ENCODE results near the gene HSPA1B. TPM values are rescaled to one million over a fixed set of nuclear protein-coding genes. Genes with fewer than 3 reads are reported as not detected.
"Not testable (repeated sequence)": the region's sequence is repeated elsewhere in the genome, so short reads cannot be mapped to it uniquely, and the experiment has no call there.

Gene HSPA1B
- total RNA-seq, 1 experiment from 2014 or later = 85.1 TPM

GRCh38 chr6:31815025-31815838, 12.3 kb upstream of the HSPA1B start, which contains the start of the genes HSPA1A and HSPA1L:
HSPA1A (plus strand) TSS chr6:31815543; CDS start chr6:31815757, 214 bp downstream.
HSPA1L (minus strand) TSS chr6:31815283; CDS start chr6:31811972, 3,311 bp downstream.
- peak within 1 kb of the TSS; percentile 76 for H3K4me2 ChIP-seq (ENCODE audit: insufficient read depth, insufficient read length, low read length)
- H2BK15ac ChIP-seq (ENCODE audit: low read depth, low read length) = no peak within 1 kb of the TSS
- no peak within 1 kb of the TSS for H4K8ac ChIP-seq (replicated peaks; ENCODE audit: insufficient read length, low read depth, low read length)
- Mint-ChIP-seq H3K27ac (peak within 1 kb of the TSS; percentile 94 to 99 (median 99)), H3K9me3 (peaks cover 6 to 9% of the 10 kb centered on the region in 2 experiments), H3K4me1 (peaks cover 19 to 22% of the 10 kb centered on the region in 2 experiments), H3K27me3 (ENCODE audit: low read depth) (peaks cover 5% of the 10 kb centered on the region), H3K36me3 (ENCODE audit: insufficient read depth in 1 of 3, low read depth in 3 of 3) (peaks cover 3 to 10% (median 6%) of the 10 kb centered on the region in 3 experiments; a peak in 5 of 7 replicates), H3K4me3 (peak within 1 kb of the TSS; percentile 81 to 90)
- no peak for TF ChIP-seq CTCF (conservative IDR thresholded peaks at IDR 0.05)
- peaks cover 5% of the 10 kb centered on the region for H3K23me2 ChIP-seq (ENCODE audit: insufficient read length, low read depth, low read length, poor library complexity, severe bottlenecking)
- no peak within 1 kb of the TSS for H2BK20ac ChIP-seq (ENCODE audit: low read depth, low read length, poor library complexity, severe bottlenecking)
- H3K79me2 ChIP-seq (ENCODE audit: insufficient read depth, low read length) = no peaks in the 10 kb centered on the region
- H3K9me3 ChIP-seq (ENCODE audit: control insufficient read depth, low read depth, low read length) = no peaks in the 10 kb centered on the region
- no peaks in the 10 kb centered on the region for H4K20me1 ChIP-seq (ENCODE audit: control insufficient read depth, insufficient read depth, insufficient read length)
- no peaks in the 10 kb centered on the region; the same call in 1 of the 2 replicates for H3K4me1 ChIP-seq (ENCODE audit: insufficient read depth, low read length)
- DNase-seq = peak; percentile 100
- no peak within 1 kb of the TSS for H2AFZ ChIP-seq (ENCODE audit: low read length)
- no peak within 1 kb of the TSS for H4K5ac ChIP-seq (ENCODE audit: insufficient read length, low read depth, low read length)
- H3K14ac ChIP-seq (ENCODE audit: insufficient read depth, low read length) = peak within 1 kb of the TSS; percentile 37; the same call in 1 of the 2 replicates
- H3K4ac ChIP-seq (ENCODE audit: low read depth, low read length) = no peak within 1 kb of the TSS
- no peak within 1 kb of the TSS for H3K56ac ChIP-seq (ENCODE audit: insufficient read length, low read depth, low read length)
- WGBS (ENCODE audit: extremely low coverage, insufficient read length, low lambda C conversion rate) = no CpG with 5 or more reads among the region's 56 CpGs
- no peak within 1 kb of the TSS for H2AK5ac ChIP-seq (ENCODE audit: insufficient read length, low read length)
- H3T11ph ChIP-seq (ENCODE audit: low read length) = no peak within 1 kb of the TSS
- H3K23ac ChIP-seq (ENCODE audit: insufficient read length, low read depth, low read length) = no peak within 1 kb of the TSS
- no peak within 1 kb of the TSS for H3K27ac ChIP-seq (ENCODE audit: insufficient read length, low read depth, low read length)
- H3K79me1 ChIP-seq (ENCODE audit: insufficient read depth, low read depth, low read length, poor library complexity, severe bottlenecking) = no peaks in the 10 kb centered on the region
- no peak within 1 kb of the TSS for H3K9ac ChIP-seq (ENCODE audit: extremely low read depth, insufficient read length, low read length)
- no peak within 1 kb of the TSS for H2BK12ac ChIP-seq (ENCODE audit: insufficient read length, low read depth, low read length)
- no peaks in the 10 kb centered on the region for H3K27me3 ChIP-seq (ENCODE audit: insufficient read depth, low read length)
- no peak within 1 kb of the TSS for H2BK5ac ChIP-seq (ENCODE audit: insufficient read length, low read length)
- H4K91ac ChIP-seq (ENCODE audit: insufficient read length, low read depth, low read length) = no peak within 1 kb of the TSS
- peak within 1 kb of the TSS; percentile 66 for H3K18ac ChIP-seq (ENCODE audit: insufficient read length, low read depth, low read length)
- no peak within 1 kb of the TSS for H2BK120ac ChIP-seq (ENCODE audit: low read depth, low read length, poor library complexity, severe bottlenecking)

- not testable (repeated sequence) for H4K5ac ChIP-seq (ENCODE audit: insufficient read length, low read depth, low read length); DNase-seq; H3K27me3 Mint-ChIP-seq (ENCODE audit: low read depth); H3K9me3 ChIP-seq (ENCODE audit: control insufficient read depth, low read depth, low read length); H4K91ac ChIP-seq (ENCODE audit: insufficient read length, low read depth, low read length); H3K27ac Mint-ChIP-seq; H2BK120ac ChIP-seq (ENCODE audit: low read depth, low read length, poor library complexity, severe bottlenecking); H3K56ac ChIP-seq (ENCODE audit: insufficient read length, low read depth, low read length); H3K79me1 ChIP-seq (ENCODE audit: insufficient read depth, low read depth, low read length, poor library complexity, severe bottlenecking); H3K9me3 Mint-ChIP-seq; H3T11ph ChIP-seq (ENCODE audit: low read length); H3K18ac ChIP-seq (ENCODE audit: insufficient read length, low read depth, low read length); H2BK20ac ChIP-seq (ENCODE audit: low read depth, low read length, poor library complexity, severe bottlenecking); H2AFZ ChIP-seq (ENCODE audit: low read length); H4K20me1 ChIP-seq (ENCODE audit: control insufficient read depth, insufficient read depth, insufficient read length); H3K4ac ChIP-seq (ENCODE audit: low read depth, low read length); H3K23ac ChIP-seq (ENCODE audit: insufficient read length, low read depth, low read length); H3K4me1 ChIP-seq (ENCODE audit: insufficient read depth, low read length); H2BK12ac ChIP-seq (ENCODE audit: insufficient read length, low read depth, low read length); H3K9ac ChIP-seq (ENCODE audit: extremely low read depth, insufficient read length, low read length); H2BK15ac ChIP-seq (ENCODE audit: low read depth, low read length); H2AK5ac ChIP-seq (ENCODE audit: insufficient read length, low read length); H3K79me2 ChIP-seq (ENCODE audit: insufficient read depth, low read length); H4K8ac ChIP-seq (replicated peaks; ENCODE audit: insufficient read length, low read depth, low read length); H3K27ac ChIP-seq (ENCODE audit: insufficient read length, low read depth, low read length); H2BK5ac ChIP-seq (ENCODE audit: insufficient read length, low read length); H3K27me3 ChIP-seq (ENCODE audit: insufficient read depth, low read length); H3K14ac ChIP-seq (ENCODE audit: insufficient read depth, low read length)
- Histone ChIP-seq H3K23me2 (ENCODE audit: insufficient read length, low read depth, low read length, poor library complexity, severe bottlenecking) (peaks cover 16% of the 10 kb centered on the region), H3K4me2 (ENCODE audit: insufficient read depth, insufficient read length, low read length) (peak overlapping the region; percentile 28)
- H3K4me1 Mint-ChIP-seq = peaks cover 28 to 32% of the 10 kb centered on the region in 2 experiments
- H3K36me3 Mint-ChIP-seq (ENCODE audit: insufficient read depth in 1 of 3, low read depth in 3 of 3) = peaks cover 3 to 10% (median 6%) of the 10 kb centered on the region in 3 experiments; a peak in 5 of 7 replicates
- peak overlapping the region; percentile 38 to 67 for H3K4me3 Mint-ChIP-seq
- WGBS (ENCODE audit: extremely low coverage, insufficient read length, low lambda C conversion rate) = no CpG with 5 or more reads among the region's 37 CpGs
Measured at GRCh38 chr6:31817133-31817928, 10.2 kb upstream of the HSPA1B start.

Measured in H9 (cell line).